ENCODE data around the gene MOGAT1.

GRCh38 chr2:222707102-222707688, 35.7 kb downstream of the MOGAT1 start:
- TF ChIP-seq CTCF (conservative IDR thresholded peaks at IDR 0.05; ENCODE audit: low read depth, low read length) = no peak
- no peak for TF ChIP-seq EZH2 (IDR thresholded peaks at IDR 0.05; ENCODE audit: borderline replicate concordance, low read depth, low read length, poor library complexity, severe bottlenecking)

Measured in A673 (cell line).